Measurements from ENCODE around the gene ZSWIM6.

GRCh38 chr5:61449804-61450492 lies 117.9 kb downstream of the ZSWIM6 start:
- no peak for TF ChIP-seq EP300 (IDR thresholded peaks at IDR 0.05; ENCODE audit: low read depth)
- TF ChIP-seq CTCF (IDR thresholded peaks at IDR 0.05), result no peak
- no peak for TF ChIP-seq POLR2A (IDR thresholded peaks at IDR 0.05)

Measured in transverse colon (tissue), 3 donors.